ENCODE measurements around the gene DGLUCY.
A peak's percentile ranks its signal among the peaks of the same experiment; 100 is the strongest.

DGLUCY gene

DNA sequence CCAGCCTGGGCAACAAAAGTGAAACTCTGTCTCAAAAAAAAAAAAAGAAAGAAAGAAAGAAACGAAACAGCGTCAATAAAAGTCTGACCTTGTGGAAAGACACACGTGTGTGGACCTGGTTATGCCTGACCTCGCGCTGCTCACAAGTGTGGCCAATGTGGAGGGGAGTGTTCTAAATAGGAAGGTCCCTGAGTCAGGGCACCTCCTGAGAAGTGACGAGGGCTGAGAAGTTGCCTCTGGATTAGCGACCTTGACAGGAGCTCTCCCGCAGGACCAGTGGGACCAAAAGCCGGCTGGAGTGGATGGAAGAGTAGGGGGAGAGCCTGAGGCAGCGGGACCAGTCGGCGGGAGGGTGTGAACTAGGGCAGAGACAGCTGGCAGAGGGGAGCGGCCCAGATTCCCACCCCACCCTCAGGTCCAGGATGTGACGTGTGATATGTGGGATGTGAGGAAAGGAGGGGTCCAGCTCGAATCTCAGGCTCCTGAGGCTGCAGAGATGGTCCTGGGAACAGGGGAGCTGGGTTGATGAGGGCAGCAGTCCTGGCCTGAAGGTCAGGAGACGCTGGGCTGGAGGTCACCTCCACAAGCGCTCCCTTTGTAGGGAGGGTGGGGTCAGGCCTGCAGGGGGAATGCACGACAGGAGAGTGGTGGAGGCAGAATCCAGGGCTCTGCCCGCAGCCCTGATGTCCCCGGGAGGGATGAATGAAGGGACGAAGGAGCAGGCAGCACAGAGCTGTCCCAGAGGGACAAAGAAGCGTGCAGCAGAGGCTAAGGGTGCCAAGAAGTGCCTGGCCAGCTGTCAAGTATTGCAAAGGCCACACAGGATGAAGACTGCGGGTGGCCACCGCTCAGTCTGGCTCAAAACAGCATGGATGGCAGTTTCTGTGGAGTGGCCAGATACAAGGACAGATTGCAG, 155.5 kb downstream of the DGLUCY start:
- peak overlapping the region; percentile 19 for H3K27ac Mint-ChIP-seq
- ATAC-seq (ENCODE audit: low read depth) = no peak
- no peak for DNase-seq (ENCODE audit: low spot score in 2 of 2)
- peaks cover 30% of the 10 kb centered on the region for H3K36me3 Mint-ChIP-seq
- H3K9me3 Mint-ChIP-seq = no peaks in the 10 kb centered on the region
- peaks cover 2% of the 10 kb centered on the region for H3K27me3 Mint-ChIP-seq
- no peak overlapping the region for H3K4me3 Mint-ChIP-seq
- peaks cover 11% of the 10 kb centered on the region for H3K4me1 Mint-ChIP-seq

DNA sequence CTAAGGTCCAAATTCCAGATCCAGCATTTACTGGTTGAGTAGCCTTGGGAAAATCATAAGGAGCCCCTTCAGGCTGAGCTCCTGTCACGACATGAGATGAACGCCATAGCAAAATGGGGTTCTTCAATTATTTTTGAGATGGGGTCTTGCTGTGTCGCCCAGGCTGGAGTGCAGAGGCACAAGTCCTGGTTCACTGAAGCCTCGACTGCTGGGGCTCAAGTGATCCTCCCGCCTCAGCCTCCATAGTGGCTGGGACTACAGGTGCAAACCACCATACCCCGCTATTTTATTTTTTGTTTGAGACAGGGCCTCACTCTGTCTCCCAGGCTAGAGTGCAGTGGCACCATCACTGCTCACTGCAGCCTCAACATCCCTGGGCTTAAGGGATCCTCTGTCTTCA, 156.3 kb downstream of the DGLUCY start:
- Mint-ChIP-seq H3K27me3 (peaks cover 2% of the 10 kb centered on the region), H3K4me1 (peaks cover 8% of the 10 kb centered on the region), H3K36me3 (peaks cover 34% of the 10 kb centered on the region), H3K9me3 (no peaks in the 10 kb centered on the region), H3K27ac (no peak overlapping the region), H3K4me3 (no peak overlapping the region)
- ATAC-seq (ENCODE audit: low read depth) (no peak), DNase-seq (ENCODE audit: low spot score in 2 of 2) (no peak)

DNA sequence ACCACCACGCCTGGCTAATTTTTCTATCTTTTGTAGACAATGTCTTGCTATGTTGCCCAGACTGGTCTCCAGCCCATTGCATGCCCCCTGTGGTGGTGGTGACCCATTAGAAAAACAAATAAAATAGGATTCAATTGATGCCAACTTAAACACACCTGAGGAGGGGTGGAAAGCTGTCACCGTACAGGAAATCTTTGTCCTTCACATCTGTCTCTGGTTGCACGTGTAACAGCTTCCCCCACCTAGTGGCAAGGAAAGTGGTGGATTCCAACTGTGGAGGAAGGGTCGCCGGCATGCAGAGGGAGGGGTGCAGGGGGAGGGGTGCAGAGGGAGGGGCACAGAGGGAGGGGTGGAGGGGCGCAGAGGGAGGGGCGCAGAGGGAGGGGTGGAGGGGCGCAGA, 156.7 kb downstream of the DGLUCY start:
- no peak overlapping the region for H3K4me3 Mint-ChIP-seq
- no peak for ATAC-seq (ENCODE audit: low read depth)
- peaks cover 34% of the 10 kb centered on the region for H3K36me3 Mint-ChIP-seq
- DNase-seq (ENCODE audit: low spot score in 2 of 2) = no peak
- H3K27me3 Mint-ChIP-seq = no peaks in the 10 kb centered on the region
- H3K9me3 Mint-ChIP-seq = no peaks in the 10 kb centered on the region
- H3K27ac Mint-ChIP-seq = no peak overlapping the region
- peaks cover 4% of the 10 kb centered on the region for H3K4me1 Mint-ChIP-seq

GRCh38 chr14:91271639-91272038, 157.8 kb downstream of the DGLUCY start:
- no peak for DNase-seq (ENCODE audit: low spot score in 2 of 2)
- Mint-ChIP-seq H3K27me3 (no peaks in the 10 kb centered on the region), H3K4me1 (peaks cover 3% of the 10 kb centered on the region), H3K27ac (no peak overlapping the region), H3K4me3 (no peak overlapping the region), H3K36me3 (peaks cover 39% of the 10 kb centered on the region), H3K9me3 (no peaks in the 10 kb centered on the region)
- no peak for ATAC-seq (ENCODE audit: low read depth)

DNA sequence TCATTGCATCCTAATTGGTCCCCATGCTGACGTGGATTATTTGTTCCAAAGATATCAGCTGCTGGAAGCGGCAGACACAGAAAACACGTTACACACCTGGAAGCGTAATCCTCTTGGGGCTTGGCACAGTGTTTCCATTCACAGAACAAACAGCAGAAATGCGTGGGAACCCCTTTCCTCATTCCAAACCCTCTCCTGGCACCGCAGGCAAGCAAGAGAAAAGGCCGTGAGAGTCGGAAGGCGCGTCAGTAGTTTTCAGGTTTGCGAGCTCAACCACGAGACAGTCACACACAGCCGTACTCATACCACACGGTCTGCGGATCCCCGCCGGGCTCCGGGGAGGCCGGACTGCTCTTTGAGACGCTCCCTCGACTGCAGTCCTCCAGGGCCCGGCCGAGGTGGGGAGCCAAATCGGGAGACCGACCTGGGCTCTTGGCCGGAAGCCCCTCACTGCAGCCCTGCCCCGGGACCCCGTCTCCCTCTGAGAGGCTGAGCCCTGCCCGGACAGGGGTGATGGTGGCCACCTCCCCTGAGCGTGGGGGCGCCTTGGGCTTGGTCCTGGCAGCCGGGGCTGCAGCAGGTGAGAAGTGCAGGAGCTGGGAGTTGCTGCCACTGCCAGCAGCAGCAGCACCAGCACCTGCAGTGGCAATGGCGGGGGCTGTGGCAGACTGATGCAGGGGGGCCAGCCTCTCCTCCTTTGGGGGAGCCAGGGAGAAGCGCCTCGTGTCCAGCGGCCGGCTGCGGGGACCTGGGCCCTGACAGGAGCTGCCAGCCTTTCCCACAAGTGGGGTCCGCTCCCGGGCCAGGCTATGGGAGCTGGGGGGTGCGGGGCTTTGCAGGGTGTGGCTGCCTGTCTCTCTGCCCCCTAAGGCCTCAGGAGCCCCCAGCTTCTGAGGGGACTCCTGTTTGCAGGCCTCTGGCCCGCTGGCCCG, 158.7 kb downstream of the DGLUCY start:
- Mint-ChIP-seq H3K27me3 (no peaks in the 10 kb centered on the region), H3K9me3 (no peaks in the 10 kb centered on the region), H3K36me3 (peaks cover 36% of the 10 kb centered on the region), H3K4me1 (peaks cover 3% of the 10 kb centered on the region), H3K4me3 (no peak overlapping the region), H3K27ac (peak overlapping the region; percentile 63)
- ATAC-seq (ENCODE audit: low read depth) (no peak), DNase-seq (ENCODE audit: low spot score in 2 of 2) (no peak)

- no peak overlapping the region for H3K27ac Mint-ChIP-seq
- ATAC-seq (ENCODE audit: low read depth) (no peak), DNase-seq (ENCODE audit: low spot score in 2 of 2) (no peak)
- no peaks in the 10 kb centered on the region for H3K27me3 Mint-ChIP-seq
- H3K4me1 Mint-ChIP-seq = peaks cover 3% of the 10 kb centered on the region
- H3K9me3 Mint-ChIP-seq = no peaks in the 10 kb centered on the region
- H3K36me3 Mint-ChIP-seq = peaks cover 30% of the 10 kb centered on the region
- no peak overlapping the region for H3K4me3 Mint-ChIP-seq
Measured at GRCh38 chr14:91273273-91273884, 159.5 kb downstream of the DGLUCY start.

GRCh38 chr14:91273885-91274273, 160.0 kb downstream of the DGLUCY start:
- no peak for DNase-seq (ENCODE audit: low spot score in 2 of 2)
- Mint-ChIP-seq H3K27ac (no peak overlapping the region), H3K27me3 (no peaks in the 10 kb centered on the region), H3K4me3 (no peak overlapping the region), H3K36me3 (peaks cover 30% of the 10 kb centered on the region), H3K9me3 (no peaks in the 10 kb centered on the region), H3K4me1 (peaks cover 3% of the 10 kb centered on the region)
- ATAC-seq (ENCODE audit: low read depth) = no peak

GRCh38 chr14:91274796-91275195, 160.9 kb downstream of the DGLUCY start:
- H3K4me1 Mint-ChIP-seq = no peaks in the 10 kb centered on the region
- peaks cover 22% of the 10 kb centered on the region for H3K36me3 Mint-ChIP-seq

More at GRCh38 chr14:91274796-91275195, 160.9 kb downstream of the DGLUCY start:
- Mint-ChIP-seq H3K4me3 (no peak overlapping the region), H3K9me3 (no peaks in the 10 kb centered on the region), H3K27me3 (no peaks in the 10 kb centered on the region), H3K27ac (no peak overlapping the region)
- DNase-seq (ENCODE audit: low spot score in 2 of 2) = no peak
- no peak for ATAC-seq (ENCODE audit: low read depth)
